Left kidney (tissue), 2 donors: ENCODE results near the gene HDAC4. TPM values are rescaled to one million over a fixed set of nuclear protein-coding genes. Genes with fewer than 3 reads are reported as not detected.

Experiments used
- DNase-seq: peaks from one replicate; pipeline ENCODE4 v3.0.0-alpha.2; 2013
- polyA plus RNA-seq: library from polyadenylated mRNA; unstranded; fragments of 120-200 nt; gene quantifications from one replicate; pipeline ENCODE4 v1.2.1, GENCODE V29; 2013; ENCODE audit not compliant: insufficient read length

Gene HDAC4
- polyA plus RNA-seq, 1 donor, result 13.3 TPM

- no peak for DNase-seq
These were observed 374.0 kb downstream of the HDAC4 start for GRCh38 chr2:239026711-239027361.

- DNase-seq, result no peak
These were observed 374.8 kb downstream of the HDAC4 start for GRCh38 chr2:239025951-239026461.

GRCh38 chr2:239025096-239025801 lies 375.6 kb downstream of the HDAC4 start:
- no peak for DNase-seq

- DNase-seq, result no peak
These were observed 376.6 kb downstream of the HDAC4 start for GRCh38 chr2:239024226-239024625.

GRCh38 chr2:239022437-239023260 lies 378.2 kb downstream of the HDAC4 start:
- DNase-seq, result no peak

GRCh38 chr2:239021651-239022436 lies 379.0 kb downstream of the HDAC4 start:
- DNase-seq, result no peak

- DNase-seq, result no peak
These were observed 379.6 kb downstream of the HDAC4 start for GRCh38 chr2:239021224-239021623.

- no peak for DNase-seq
These were observed 380.2 kb downstream of the HDAC4 start for GRCh38 chr2:239020541-239021041.

GRCh38 chr2:239019183-239019581 lies 381.6 kb downstream of the HDAC4 start:
- no peak for DNase-seq

GRCh38 chr2:239018271-239019182 lies 382.3 kb downstream of the HDAC4 start:
- no peak for DNase-seq

- no peak for DNase-seq
These were observed 383.2 kb downstream of the HDAC4 start for GRCh38 chr2:239017491-239018098.

- DNase-seq, result no peak
These were observed 384.7 kb downstream of the HDAC4 start for GRCh38 chr2:239015901-239016675.

- no peak for DNase-seq
These were observed 385.5 kb downstream of the HDAC4 start for GRCh38 chr2:239015218-239015900.

- DNase-seq, result no peak
These were observed 386.2 kb downstream of the HDAC4 start for GRCh38 chr2:239014458-239015217.

GRCh38 chr2:239013678-239013976 lies 387.2 kb downstream of the HDAC4 start:
- DNase-seq, result no peak

GRCh38 chr2:239012936-239013677 lies 387.7 kb downstream of the HDAC4 start:
- DNase-seq, result no peak

- no peak for DNase-seq
These were observed 388.6 kb downstream of the HDAC4 start for GRCh38 chr2:239012228-239012627.
